Hepatocyte (in vitro differentiated cells): ENCODE measurements around the gene RIT2. TPM values are rescaled to one million over a fixed set of nuclear protein-coding genes. Genes with fewer than 3 reads are reported as not detected.

ENCODE experiments used
- DNase-seq: peaks from one replicate; pipeline ENCODE4 v3.0.0-alpha.2; 2016; ENCODE audit warnings: low spot score
- H2AFZ ChIP-seq: fragments of 200-600 bp; sonication (generic); 2 replicates; pipeline ENCODE4 v1.6.0; 2016; ENCODE audit warnings: antibody characterized with exemption, mild to moderate bottlenecking
- H3K27ac ChIP-seq: fragments of 200-600 bp; sonication (generic); 2 replicates; pipeline ENCODE4 v1.5.1; 2016; ENCODE audit warnings: mild to moderate bottlenecking
- H3K27me3 ChIP-seq: fragments of 200-600 bp; sonication (generic); 2 replicates; pipeline ENCODE4 v1.6.1; 2016
- H3K36me3 ChIP-seq: fragments of 200-600 bp; sonication (generic); replicated peaks from 2 replicates; pipeline ENCODE4 v1.5.1; 2016; ENCODE audit warnings: low read depth; ENCODE audit not compliant: insufficient read depth
- H3K4me1 ChIP-seq: fragments of 200-600 bp; sonication (generic); 2 replicates; pipeline ENCODE4 v1.5.1; 2016; ENCODE audit warnings: mild to moderate bottlenecking, moderate library complexity; ENCODE audit not compliant: insufficient read depth
- H3K4me2 ChIP-seq: fragments of 200-600 bp; sonication (generic); 2 replicates; pipeline ENCODE4 v1.6.0; 2016
- H3K4me3 ChIP-seq: fragments of 200-600 bp; sonication (generic); 2 replicates; pipeline ENCODE4 v1.5.1; 2016; ENCODE audit warnings: mild to moderate bottlenecking
- H3K79me2 ChIP-seq: fragments of 200-600 bp; sonication (generic); 2 replicates; pipeline ENCODE4 v1.6.0; 2017; ENCODE audit warnings: mild to moderate bottlenecking
- H3K9me2 ChIP-seq: fragments of 200-600 bp; sonication (generic); replicated peaks from 2 replicates; pipeline ENCODE4 v1.6.0; 2017; ENCODE audit warnings: mild to moderate bottlenecking; ENCODE audit not compliant: insufficient read depth
- H3K9me3 ChIP-seq: fragments of 200-600 bp; sonication (generic); 2 replicates; pipeline ENCODE4 v1.5.1; 2016; ENCODE audit warnings: low read depth, mild to moderate bottlenecking
- H4K20me1 ChIP-seq: fragments of 200-600 bp; sonication (generic); 2 replicates; pipeline ENCODE4 v1.6.0; 2016; ENCODE audit warnings: mild to moderate bottlenecking; ENCODE audit not compliant: insufficient read depth, poor library complexity, severe bottlenecking
- CTCF ChIP-seq: fragments of 200-600 bp; sonication (generic); IDR thresholded peaks from 2 replicates; pipeline ENCODE4 v1.5.1; 2016; ENCODE audit warnings: antibody characterized with exemption, mild to moderate bottlenecking; ENCODE audit not compliant: poor library complexity
- EZH2 ChIP-seq: fragments of 200-600 bp; sonication (generic); IDR thresholded peaks from 2 replicates; pipeline ENCODE4 v1.6.1; 2016; ENCODE audit warnings: antibody characterized with exemption, mild to moderate bottlenecking, borderline replicate concordance
- EZH2phosphoT487 ChIP-seq: fragments of 200-600 bp; sonication (generic); IDR thresholded peaks from one replicate; pipeline ENCODE4 v1.6.1; 2018; ENCODE audit warnings: antibody characterized with exemption, mild to moderate bottlenecking, low read depth, moderate library complexity; ENCODE audit not compliant: unreplicated experiment, severe bottlenecking
- WGBS: methylation state at CpG from one replicate; pipeline ENCODE4 v1.1.6; 2016; ENCODE audit warnings: low lambda C conversion rate; ENCODE audit errors: missing lambda C conversion rate; 5-methylcytosine and 5-hydroxymethylcytosine counted together
- polyA plus RNA-seq: library from polyadenylated mRNA; unstranded; fragments of >200 nt; fragmentation: Nextera tagmentation; extraction: Ambion mirVana; gene quantifications from 2 replicates; pipeline ENCODE4 v1.2.1, GENCODE V29; 2016
- total RNA-seq: library from RNA; depleted of rRNA; stranded (reverse); fragments of >200 nt; gene quantifications from 2 replicates; pipeline ENCODE4 v1.2.3, GENCODE V29; 2014

Gene RIT2
- total and polyA plus RNA-seq, 2 experiments from 2014 or later, result not detected

DNA sequence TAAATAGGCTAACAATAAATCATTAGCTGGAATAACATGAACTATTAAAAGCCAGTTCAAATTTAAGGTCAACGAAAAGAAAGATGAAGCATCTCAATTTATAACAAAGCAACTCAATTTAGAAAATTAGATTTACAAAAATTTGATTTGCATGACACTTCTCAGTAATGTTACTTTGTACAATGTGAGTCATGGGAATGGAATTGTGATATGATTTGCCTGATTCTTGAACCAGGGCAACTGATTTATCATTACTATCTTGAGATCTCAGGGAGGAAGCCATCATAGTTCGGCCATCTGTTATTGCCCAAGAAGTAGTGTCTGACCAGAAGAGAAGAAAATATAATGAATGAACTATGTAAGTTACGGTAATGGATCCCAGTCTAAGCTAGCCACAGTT lies 193.1 kb downstream of the RIT2 start:
- no peak for DNase-seq
- H3K4me3 ChIP-seq, result no peak overlapping the region
- no peak overlapping the region for H2AFZ ChIP-seq
- H3K27ac ChIP-seq, result no peak overlapping the region
- H3K9me2 ChIP-seq, result no peaks in the 10 kb centered on the region
- H3K36me3 ChIP-seq, result no peaks in the 10 kb centered on the region
- H4K20me1 ChIP-seq, result no peaks in the 10 kb centered on the region
- 94% methylated on average over 3 of the region's 3 CpGs for WGBS
- H3K9me3 ChIP-seq, result no peaks in the 10 kb centered on the region
- no peaks in the 10 kb centered on the region for H3K27me3 ChIP-seq
- no peak for TF ChIP-seq CTCF
- no peak for TF ChIP-seq EZH2
- no peak for TF ChIP-seq EZH2phosphoT487
- H3K79me2 ChIP-seq, result no peaks in the 10 kb centered on the region
- peaks cover 4% of the 10 kb centered on the region for H3K4me1 ChIP-seq
- no peak overlapping the region for H3K4me2 ChIP-seq

- peaks cover 4% of the 10 kb centered on the region for H3K4me1 ChIP-seq
- H3K36me3 ChIP-seq, result no peaks in the 10 kb centered on the region
- H2AFZ ChIP-seq, result no peak overlapping the region
- no peaks in the 10 kb centered on the region for H3K79me2 ChIP-seq
- WGBS, result 73% methylated on average over 1 of the region's 1 CpG
- H3K27ac ChIP-seq, result no peak overlapping the region
- H4K20me1 ChIP-seq, result no peaks in the 10 kb centered on the region
- TF ChIP-seq EZH2phosphoT487, result no peak
- no peaks in the 10 kb centered on the region for H3K9me3 ChIP-seq
- no peak overlapping the region for H3K4me2 ChIP-seq
- no peaks in the 10 kb centered on the region for H3K27me3 ChIP-seq
- no peak overlapping the region for H3K4me3 ChIP-seq
- DNase-seq, result no peak
- no peaks in the 10 kb centered on the region for H3K9me2 ChIP-seq
Measured at GRCh38 chr18:42921226-42921737, 194.2 kb downstream of the RIT2 start.

DNA sequence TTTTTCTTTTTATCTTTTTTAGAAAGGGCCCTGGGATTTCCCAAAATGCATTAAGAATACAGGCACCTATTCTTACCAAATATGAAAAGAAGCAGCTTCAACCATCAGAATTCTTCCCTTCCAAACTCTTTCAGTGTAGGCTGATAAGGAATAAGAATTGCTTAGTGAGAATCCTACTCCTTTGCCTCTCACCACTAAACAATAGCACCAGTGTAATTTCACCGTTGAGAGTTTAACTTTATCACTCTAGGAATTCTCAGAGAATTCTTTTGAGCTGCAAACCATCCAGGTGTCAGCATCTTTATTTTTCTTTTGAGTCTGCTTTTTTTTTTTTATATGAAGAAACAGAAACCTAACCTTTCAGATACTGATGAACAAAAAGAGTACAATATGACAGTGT lies 194.9 kb downstream of the RIT2 start:
- Histone ChIP-seq H3K9me2 (no peaks in the 10 kb centered on the region), H3K27ac (no peak overlapping the region), H3K36me3 (no peaks in the 10 kb centered on the region), H3K27me3 (no peaks in the 10 kb centered on the region), H3K4me3 (no peak overlapping the region), H3K9me3 (no peaks in the 10 kb centered on the region), H3K4me2 (no peak overlapping the region), H2AFZ (no peak overlapping the region), H3K4me1 (peaks cover 4% of the 10 kb centered on the region), H4K20me1 (no peaks in the 10 kb centered on the region), H3K79me2 (no peaks in the 10 kb centered on the region)
- TF ChIP-seq CTCF, result no peak
- no peak for DNase-seq
- WGBS, result 29% methylated on average over 1 of the region's 1 CpG

- no peak for DNase-seq
- WGBS, result 70% methylated on average over 2 of the region's 2 CpGs
- Histone ChIP-seq H3K4me3 (no peak overlapping the region), H3K4me2 (no peak overlapping the region), H2AFZ (no peak overlapping the region), H3K36me3 (no peaks in the 10 kb centered on the region), H3K27ac (no peak overlapping the region), H3K79me2 (no peaks in the 10 kb centered on the region), H3K9me2 (no peaks in the 10 kb centered on the region), H3K9me3 (no peaks in the 10 kb centered on the region), H3K27me3 (no peaks in the 10 kb centered on the region), H3K4me1 (no peaks in the 10 kb centered on the region), H4K20me1 (no peaks in the 10 kb centered on the region)
- TF ChIP-seq EZH2 (no peak), CTCF (no peak), EZH2phosphoT487 (no peak)
Measured at GRCh38 chr18:42915299-42915698, 200.2 kb downstream of the RIT2 start.
